NCI-H82 treated with DMSO at 0.1 percent for 48 hours (cell line): ENCODE data around the gene CHSY1.
A peak's percentile ranks its signal among the peaks of the same experiment; 100 is the strongest.
"Not testable (repeated sequence)": the region's sequence is repeated elsewhere in the genome, so short reads cannot be mapped to it uniquely, and the experiment has no call there.

Experiments
- DNase-seq: peaks from one replicate; lab custom pipeline; 2025; ENCODE audit not compliant: unreplicated experiment; lab: John Stamatoyannopoulos, UW

The CHSY1 gene

DNA sequence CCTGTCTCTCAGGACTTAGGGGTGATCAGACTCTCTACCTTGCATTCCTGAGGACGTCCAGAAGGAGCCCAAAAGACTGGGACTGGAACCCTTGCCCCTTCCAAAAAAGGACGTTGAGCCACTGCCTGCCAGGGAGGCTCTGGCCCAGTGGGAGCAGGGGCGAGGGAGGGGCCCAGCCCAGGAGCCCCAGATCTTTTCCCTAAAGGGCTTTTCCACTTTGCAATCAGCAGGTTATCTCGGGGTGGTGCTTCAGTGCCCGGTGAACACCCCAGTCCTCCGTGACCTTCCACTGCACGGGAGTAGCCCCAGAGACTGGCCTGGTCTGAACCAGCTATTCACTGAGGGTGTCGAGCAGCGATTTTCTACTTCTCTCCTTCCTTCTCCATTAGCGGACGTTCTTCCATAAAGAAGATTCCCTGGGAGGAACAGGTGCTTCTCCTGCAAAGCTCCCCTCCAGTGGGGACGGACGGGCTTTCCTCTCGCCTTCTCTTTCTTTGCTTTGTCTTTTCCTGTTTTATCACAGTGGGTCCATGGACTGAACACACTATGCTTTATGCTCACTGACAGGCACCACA lies 113.7 kb downstream of the CHSY1 start:
- DNase-seq, result no peak

DNA sequence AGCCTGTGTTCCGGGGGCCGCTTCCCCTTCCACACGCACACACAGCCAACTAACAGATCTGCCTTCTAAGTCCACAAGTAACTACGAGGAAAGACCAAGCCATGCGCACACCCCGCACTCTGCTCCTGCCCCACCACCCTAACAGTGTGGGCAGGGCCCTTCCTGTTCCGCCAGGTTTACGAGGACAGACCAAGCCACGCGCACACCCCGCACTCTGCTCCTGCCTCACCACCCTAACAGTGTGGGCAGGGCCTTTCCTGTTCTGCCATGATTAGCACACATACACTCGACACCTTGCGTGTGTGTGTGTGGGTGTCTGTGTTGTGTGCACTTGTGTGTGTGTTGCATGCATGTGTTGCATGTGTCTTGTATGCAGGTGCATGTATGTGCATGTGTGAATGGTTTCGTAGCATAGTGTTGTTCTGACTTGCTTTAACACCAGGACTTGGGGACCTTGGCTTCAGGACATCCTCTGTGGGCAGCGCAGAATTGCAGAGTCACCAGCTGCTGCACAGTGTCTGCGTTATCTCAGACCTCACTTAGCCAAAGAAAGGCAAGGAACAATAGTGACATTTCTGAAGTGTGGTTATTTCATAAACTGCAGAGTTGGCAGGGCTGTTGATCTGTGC lies 114.4 kb downstream of the CHSY1 start:
- no peak for DNase-seq

DNA sequence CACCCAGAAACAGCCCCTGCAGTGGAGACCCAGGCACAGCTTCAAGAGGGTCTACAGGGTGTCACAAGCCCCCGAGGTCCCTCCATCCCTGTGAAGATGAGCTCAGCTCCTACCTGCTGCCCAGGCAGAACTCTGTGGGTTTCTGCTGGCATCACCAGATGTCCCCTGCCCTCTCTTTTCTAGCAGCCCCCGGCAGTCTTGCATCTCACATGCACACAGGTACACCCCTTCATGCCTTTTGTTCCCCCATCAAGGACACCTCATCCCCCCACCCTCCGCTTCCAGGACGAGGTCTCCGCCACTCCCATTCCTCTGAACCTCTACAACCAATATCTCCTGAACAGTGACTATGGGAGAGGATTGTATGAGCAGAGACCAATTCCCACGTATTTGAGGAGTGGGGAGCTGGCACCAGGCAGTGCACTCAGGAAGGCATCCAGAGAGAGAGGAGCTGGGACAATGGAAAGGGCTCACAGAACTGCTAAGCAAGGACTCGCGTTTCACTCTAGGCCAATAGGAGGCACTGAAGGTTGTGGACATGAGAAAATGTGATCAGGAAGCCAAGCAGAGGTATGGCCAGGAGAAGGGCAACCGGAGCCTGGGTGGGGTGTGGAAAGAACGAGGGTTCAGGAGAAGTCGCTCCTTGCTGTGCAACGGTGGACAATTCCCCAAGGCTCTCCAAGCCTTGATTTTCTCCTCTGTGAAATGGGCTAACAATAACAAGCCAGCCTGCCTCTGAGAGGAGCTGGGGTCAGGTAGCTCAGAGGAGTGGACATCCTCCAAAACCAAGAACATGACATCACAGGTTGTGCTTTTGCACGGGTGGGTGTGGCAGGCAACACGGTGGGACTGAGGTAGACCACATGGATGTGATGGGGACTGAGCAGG lies 115.2 kb downstream of the CHSY1 start:
- no peak for DNase-seq

DNA sequence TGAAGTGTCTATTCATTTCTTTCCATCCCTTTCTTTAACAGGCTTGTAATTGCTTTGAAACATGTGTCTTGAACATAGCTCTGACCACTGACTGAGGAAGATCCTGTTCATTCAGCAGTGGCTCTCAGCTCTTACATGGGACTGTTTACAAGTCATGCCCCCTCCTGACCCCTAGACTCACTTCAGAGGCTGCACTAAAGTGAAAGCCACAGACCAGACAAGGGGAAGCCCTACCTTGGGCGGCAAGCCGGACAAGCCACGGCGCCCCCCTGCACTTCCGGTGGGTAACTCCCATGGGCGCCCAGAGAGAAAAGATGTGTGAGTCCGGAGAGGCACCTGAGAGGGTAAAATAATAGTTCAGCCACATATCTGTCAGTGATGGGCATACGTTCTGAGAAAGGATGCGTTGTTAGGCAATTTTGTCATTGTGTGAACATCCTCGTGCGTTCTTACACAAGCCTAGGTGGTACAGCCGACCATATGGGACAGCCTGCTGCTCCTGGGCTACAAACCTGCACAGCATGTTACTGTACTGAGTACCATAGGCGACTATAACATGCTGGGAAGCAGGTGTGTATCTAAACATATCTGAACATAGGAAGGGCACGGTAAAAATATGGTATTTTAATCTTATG lies 116.2 kb downstream of the CHSY1 start:
- DNase-seq, result no peak

DNA sequence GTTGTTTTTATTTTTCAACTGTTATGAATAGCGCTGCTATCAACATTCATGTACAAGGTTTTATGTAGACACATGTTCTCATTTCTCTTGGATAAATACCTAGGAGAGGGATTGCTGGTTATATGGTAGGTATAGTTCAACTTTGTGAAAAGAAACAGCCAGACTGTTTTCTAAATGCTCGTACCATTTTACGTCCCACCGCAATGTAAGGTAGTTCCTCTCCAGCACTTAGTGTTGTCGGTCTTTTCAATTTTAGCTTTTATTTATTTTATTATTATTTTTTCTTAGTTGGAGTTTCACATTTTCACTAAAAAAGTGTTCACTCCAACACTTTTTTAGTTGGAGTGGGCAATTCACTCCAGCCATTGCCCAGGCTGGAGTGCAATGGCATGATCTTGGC lies 117.1 kb downstream of the CHSY1 start:
- DNase-seq, result no peak

DNA sequence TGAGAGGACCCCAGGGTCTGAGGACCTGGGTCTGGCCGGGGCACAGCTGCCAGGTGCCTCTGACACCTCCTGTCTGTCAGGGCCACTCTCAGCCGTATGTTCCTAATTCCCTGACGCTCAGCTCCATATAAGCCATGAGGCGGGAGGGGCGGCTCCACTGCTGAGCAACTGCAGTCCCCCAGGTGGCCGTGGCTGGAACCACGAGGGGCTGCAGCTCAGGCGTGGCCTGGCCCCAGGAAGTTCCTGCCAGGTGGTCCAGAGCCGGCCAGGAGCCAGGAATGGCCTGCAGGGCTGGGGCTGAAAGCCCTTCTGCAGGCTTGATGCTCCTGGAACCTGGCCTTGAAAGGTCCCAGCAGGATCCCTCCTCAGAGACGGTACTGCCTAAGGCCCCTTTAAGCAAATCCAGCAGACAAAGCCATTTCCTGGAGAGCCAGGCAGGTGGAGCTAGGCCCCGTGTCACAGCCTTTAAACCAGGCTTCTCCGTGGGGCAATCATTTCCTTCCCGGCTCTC lies 118.0 kb downstream of the CHSY1 start:
- no peak for DNase-seq

DNA sequence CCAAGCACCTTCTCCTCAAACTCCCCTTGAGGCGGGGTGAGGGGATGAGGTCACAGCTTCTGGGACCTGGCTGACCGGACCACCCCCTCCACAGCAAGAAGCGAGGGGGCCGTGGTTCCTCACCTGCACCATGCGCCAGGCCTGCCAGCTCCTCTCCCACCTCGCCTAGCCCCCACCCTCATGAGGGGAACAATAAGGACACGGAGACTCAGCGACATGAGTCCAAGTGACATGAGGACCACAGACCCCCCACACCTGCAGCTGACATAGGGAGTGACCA lies 118.7 kb downstream of the CHSY1 start:
- no peak for DNase-seq

DNA sequence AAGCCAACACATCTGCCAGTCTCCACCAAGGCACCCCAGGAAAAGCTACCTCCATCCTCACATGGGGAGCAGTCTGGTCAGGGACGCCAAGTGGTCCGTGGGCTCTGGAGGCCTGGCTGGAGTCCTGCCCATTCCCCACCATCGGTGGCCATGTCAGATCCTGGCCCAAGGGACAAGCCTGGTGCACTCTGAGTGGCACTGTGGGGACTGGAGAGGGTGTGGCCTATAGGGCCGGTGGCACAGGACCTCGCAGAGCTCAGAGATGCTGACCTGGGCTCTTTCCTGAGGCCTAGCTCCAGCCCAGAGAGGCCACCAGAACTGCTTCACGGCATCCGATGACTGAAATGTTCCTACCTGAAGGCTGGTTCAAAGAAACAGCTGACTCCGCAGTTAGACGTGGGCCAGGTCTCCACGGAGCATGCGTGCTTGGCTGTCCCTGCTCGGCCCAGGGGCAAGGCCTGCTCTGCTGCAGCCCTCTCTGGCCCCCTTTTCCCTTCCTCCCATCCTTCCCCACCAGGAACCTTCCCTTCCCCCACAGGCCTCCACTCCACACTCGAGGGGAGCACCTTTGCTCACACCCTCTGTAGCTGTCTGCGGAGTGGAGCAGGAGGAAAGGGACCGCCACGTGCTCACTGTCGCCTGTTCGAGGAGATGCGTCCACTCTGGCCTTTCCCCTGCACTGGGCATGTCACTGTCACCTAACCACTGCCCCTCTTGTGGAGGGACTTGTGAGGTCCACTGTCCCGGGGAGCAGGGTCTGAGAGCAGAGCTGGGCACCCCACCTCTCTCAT lies 119.3 kb downstream of the CHSY1 start:
- DNase-seq, result no peak

DNA sequence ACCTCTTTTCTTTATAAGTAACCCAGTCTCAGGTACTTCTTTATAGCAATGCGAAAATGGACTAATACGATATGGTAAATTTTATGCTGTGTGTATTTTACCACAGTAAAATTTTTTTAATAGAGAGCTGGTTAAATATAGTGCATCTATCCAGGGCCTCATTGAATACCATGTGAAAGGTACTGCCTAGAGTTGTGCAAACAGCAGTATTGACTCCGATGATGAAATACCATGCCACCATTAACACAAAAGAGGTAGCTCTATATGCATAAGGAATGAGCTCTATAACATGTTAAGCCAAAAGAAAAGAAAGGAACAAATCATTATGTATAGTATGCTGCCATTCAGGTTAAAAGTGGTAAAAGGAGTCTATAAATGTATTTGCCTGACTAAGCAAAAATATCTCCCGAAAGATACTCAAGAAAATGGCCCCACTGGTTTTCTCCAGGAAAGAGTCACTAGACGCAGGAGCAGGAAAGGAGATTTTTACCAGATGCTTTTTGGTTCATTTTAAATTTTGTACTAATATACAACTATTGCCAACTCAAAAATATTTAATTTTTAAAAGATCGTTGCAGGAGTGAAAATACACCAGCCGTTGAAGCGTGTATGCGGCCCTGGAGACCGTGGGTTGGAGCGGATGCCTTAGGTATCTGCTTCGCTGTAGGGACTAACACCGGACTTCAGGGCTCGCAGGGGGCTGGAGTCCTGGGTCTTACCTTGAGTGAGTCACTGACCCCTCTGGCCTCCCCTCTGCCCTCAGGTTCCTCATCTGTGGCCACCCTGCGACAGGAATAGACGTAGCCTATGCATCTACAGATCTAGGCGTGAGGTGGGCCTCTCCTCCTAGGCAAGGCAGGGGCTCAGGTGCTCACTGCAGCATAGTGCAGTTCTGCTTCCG lies 120.1 kb downstream of the CHSY1 start:
- no peak for DNase-seq

DNA sequence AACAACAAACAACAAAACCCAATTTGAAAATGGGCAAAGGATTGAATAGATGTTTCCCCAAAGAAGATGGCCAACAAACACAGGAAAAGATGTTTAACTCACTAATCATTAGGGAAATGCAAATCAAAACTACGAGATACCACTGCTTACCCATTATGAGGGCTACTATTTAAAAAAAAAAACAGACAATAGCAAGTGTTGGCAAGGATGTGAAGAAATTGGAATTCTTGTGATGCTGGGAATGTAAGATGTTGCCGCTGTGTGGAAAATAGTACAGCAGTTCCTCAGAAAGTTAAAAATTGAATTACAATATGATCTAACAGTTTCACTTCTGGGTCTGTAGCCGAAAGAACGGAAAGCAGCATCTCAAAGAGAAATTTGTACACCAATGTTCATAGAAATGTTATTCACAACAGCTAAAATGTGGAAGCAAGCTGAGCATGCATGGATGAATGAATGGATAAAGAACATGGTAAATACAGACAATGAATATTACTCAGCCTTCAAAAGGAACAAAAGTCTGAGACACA lies 121.9 kb downstream of the CHSY1 start:
- DNase-seq, result no peak

DNA sequence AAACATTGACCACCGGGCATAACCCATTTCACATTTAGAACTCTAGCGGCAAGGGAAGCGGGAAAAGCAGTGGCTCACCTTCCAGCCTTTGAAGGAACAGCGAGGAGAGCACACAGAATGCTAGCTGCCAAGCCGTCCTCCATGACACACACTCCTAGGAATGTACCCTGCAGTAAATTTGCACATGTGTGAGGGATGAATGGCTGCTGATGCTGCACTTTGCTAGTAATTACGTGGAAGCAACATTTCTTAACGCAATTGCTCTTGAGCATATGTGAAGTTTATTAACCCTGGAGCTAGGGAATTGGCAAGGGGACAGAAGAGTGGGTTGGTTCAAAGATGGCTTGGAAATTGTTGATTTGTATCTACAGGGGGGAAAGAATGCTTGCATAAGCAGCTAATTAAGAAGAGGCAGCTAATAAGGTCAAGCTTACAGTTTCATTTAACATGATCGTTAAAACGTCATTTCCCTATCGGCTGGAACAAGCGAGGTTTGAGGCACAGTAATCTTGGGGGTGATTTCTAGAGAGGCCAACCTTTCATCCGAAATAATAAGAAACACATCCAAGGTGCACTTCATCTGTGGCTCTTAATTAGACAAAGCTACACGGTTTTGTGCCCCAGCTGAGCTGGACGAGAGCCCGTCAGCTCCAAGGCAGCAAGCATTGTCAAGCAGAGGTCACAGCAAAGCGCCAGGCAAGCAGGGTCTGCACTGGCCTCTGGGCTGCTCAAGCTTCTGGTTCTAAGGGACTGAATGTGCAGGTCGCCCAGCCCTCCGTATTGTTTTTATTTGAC lies 123.4 kb downstream of the CHSY1 start:
- DNase-seq, result no peak

DNA sequence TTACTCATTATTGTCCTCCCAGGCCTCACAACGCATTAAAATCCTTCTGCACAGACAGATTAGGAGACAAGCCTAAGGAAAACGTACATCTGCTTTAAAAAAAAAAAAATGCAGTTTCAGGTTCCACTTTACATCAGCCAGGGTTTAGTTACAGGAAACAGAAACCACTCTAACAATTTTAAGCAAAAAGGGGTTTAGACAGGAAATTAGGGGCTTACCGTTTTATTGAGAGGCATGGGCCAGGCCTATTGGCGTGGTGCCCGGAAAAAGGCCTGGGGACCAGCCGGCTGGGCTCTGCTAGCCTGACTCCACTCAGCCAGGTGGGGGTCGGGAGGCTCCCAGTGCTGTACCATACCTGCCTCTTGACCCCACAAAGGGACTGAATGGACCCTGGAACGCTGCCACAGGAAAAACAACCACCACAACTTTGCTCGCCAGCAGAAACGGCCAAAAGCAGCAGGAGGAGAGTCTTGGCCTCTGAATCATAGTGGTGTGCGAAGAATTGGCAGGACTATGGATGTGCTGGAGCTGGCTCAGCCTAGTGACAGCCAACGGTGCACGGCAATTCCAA lies 124.3 kb downstream of the CHSY1 start:
- DNase-seq, result peak; percentile 68

DNA sequence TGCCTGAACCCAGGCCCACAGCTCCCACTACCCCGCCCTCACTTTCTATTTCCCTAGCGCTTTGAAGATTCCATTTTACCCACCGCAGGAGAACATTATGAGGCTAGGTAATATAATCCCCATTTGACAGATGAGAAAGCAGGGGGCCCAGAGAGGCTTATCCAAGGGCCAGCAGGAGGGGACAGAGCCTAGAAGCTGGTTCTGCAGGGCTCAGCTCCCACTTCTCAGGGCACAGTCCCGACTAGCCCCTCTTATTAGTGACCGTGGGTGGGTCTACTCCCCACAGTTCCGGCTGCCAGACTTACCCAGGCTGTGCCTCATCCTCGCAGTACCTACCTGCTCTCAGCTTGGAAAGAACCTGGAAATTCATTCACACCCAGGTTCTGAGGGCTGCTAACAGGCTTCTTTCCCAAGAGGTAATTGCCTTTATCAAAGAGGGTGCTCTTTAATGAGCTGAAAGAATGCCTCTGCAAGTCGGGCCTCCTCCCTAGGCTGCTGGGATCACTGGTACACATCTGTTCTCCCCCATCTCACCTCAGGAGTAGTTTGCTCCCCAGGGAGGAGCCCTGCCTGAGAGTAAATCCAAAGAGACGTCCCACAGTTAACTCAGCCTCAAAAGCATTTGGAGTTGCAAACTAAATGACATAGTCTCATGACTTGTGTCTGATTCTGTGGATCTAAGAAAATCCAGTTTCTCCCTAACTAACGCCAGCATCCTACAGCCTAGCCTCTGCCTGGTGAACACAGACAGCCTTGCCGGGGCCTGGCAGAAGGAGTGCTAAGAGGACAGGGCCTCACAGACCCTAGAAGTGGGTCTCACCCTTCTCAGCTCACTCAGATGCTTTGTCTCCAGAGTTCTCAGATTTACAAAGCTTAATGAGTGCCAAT lies 125.0 kb downstream of the CHSY1 start:
- DNase-seq, result peak; percentile 68

DNA sequence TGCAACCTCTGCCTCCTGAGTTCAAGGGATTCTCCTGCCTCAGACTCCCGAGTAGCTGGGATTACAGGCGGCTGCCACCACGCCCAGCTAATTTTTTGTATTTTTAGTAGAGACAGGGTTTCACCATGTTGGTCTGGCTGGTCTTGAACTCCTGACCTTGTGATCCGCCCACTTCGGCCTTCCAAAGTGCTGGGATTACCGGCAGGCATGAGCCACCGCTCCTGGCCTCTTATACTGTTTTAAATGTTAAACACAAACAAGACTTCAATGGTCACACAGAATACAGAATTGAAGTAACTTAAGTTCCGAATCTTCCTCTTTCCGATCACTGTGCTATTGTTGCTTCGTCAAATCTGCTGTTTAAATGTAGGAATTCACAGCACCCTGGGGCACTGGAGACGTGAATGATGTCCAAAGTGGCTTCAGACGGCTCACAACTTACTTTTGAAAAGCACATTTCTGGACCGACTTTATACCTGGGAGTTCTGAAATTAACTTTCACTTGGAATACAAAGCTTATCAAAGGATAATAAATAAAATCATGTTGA lies 125.9 kb downstream of the CHSY1 start:
- not testable (repeated sequence) for DNase-seq
